ENCODE data around the gene KRTAP13-3.

DNA sequence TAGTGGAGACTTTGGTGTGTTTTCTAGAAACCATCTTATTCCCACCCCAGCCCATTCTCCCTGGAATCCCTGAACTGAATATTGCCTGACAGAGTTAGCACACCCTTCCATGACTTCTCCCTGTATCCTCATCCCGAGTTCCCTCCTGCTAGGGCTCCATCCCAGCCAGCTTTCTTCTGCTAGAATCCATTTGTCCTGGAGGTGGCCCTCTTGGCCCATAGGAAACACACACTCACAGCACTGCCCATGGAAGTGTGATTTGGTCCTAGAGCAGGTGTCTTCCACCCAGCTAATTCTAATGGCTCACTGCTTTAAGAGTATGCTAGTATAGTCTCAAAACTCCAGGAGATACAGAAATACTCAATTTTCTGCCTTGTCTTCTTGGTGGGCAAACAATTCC lies 18.5 kb upstream of the KRTAP13-3 start:
- TF ChIP-seq, protein P1, sequence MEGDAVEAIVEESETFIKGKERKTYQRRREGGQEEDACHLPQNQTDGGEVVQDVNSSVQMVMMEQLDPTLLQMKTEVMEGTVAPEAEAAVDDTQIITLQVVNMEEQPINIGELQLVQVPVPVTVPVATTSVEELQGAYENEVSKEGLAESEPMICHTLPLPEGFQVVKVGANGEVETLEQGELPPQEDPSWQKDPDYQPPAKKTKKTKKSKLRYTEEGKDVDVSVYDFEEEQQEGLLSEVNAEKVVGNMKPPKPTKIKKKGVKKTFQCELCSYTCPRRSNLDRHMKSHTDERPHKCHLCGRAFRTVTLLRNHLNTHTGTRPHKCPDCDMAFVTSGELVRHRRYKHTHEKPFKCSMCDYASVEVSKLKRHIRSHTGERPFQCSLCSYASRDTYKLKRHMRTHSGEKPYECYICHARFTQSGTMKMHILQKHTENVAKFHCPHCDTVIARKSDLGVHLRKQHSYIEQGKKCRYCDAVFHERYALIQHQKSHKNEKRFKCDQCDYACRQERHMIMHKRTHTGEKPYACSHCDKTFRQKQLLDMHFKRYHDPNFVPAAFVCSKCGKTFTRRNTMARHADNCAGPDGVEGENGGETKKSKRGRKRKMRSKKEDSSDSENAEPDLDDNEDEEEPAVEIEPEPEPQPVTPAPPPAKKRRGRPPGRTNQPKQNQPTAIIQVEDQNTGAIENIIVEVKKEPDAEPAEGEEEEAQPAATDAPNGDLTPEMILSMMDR (IDR thresholded peaks at IDR 0.05): peak in 2 of 6 experiments; percentile 15 to 20
- TF ChIP-seq POLR2A (IDR thresholded peaks at IDR 0.05): no peak

Data from thyroid gland (tissue), 4 donors.